Hippocampal formation (tissue), 2 donors: Measurements from ENCODE around the gene HIF3A.
"Not testable (repeated sequence)": the region's sequence is repeated elsewhere in the genome, so short reads cannot be mapped to it uniquely, and the experiment has no call there.

Experiments used
- DNase-seq, 2 donors: peaks; one replicate each; lab custom pipeline; 2025; lab: John Stamatoyannopoulos, UW

Gene HIF3A

GRCh38 chr19:46294494-46294893, 2.3 kb upstream of the HIF3A start:
- DNase-seq, result no peak

GRCh38 chr19:46295401-46296201, 1.2 kb upstream of the HIF3A start:
- no peak for DNase-seq

- no peak for DNase-seq
Observed at GRCh38 chr19:46296202-46296480, 701 bp upstream of the HIF3A start.

GRCh38 chr19:46297700-46298478, 1.0 kb downstream of the HIF3A start:
- DNase-seq, result peak; percentile 32 to 51

GRCh38 chr19:46298479-46299003, 1.7 kb downstream of the HIF3A start:
- DNase-seq, result no peak

- DNase-seq, result peak; percentile 79 to 95
Observed at GRCh38 chr19:46299004-46299509, 2.2 kb downstream of the HIF3A start.

- DNase-seq, result no peak
Observed at GRCh38 chr19:46299695-46300094, 2.9 kb downstream of the HIF3A start.

GRCh38 chr19:46303322-46303690, 6.5 kb downstream of the HIF3A start:
- no peak for DNase-seq

GRCh38 chr19:46303691-46304397, 7.0 kb downstream of the HIF3A start:
- no peak for DNase-seq

- DNase-seq, result no peak
Observed at GRCh38 chr19:46306501-46306900, 9.7 kb downstream of the HIF3A start.

- no peak for DNase-seq
Observed at GRCh38 chr19:46308510-46308909, 11.7 kb downstream of the HIF3A start.

- no peak for DNase-seq
Observed at GRCh38 chr19:46309056-46309455, 12.2 kb downstream of the HIF3A start.

- no peak for DNase-seq
Observed at GRCh38 chr19:46311444-46311843, 14.6 kb downstream of the HIF3A start.

GRCh38 chr19:46313540-46314469, 17.0 kb downstream of the HIF3A start:
- DNase-seq, result not testable (repeated sequence)

GRCh38 chr19:46317339-46317738, 20.5 kb downstream of the HIF3A start:
- no peak for DNase-seq

- no peak for DNase-seq
Observed at GRCh38 chr19:46319613-46320012, 22.8 kb downstream of the HIF3A start.

- no peak for DNase-seq
Observed at GRCh38 chr19:46320559-46320958, 23.7 kb downstream of the HIF3A start.

GRCh38 chr19:46321653-46322052, 24.8 kb downstream of the HIF3A start:
- DNase-seq, result no peak

- not testable (repeated sequence) for DNase-seq
Observed at GRCh38 chr19:46323227-46323626, 26.4 kb downstream of the HIF3A start.

GRCh38 chr19:46324277-46324676, 27.4 kb downstream of the HIF3A start:
- no peak for DNase-seq

- DNase-seq, result no peak
Observed at GRCh38 chr19:46326608-46327007, 29.8 kb downstream of the HIF3A start.
